ENCODE data around the gene CCDC172.
"Not testable (repeated sequence)": the region's sequence is repeated elsewhere in the genome, so short reads cannot be mapped to it uniquely, and the experiment has no call there.

The CCDC172 gene

DNA sequence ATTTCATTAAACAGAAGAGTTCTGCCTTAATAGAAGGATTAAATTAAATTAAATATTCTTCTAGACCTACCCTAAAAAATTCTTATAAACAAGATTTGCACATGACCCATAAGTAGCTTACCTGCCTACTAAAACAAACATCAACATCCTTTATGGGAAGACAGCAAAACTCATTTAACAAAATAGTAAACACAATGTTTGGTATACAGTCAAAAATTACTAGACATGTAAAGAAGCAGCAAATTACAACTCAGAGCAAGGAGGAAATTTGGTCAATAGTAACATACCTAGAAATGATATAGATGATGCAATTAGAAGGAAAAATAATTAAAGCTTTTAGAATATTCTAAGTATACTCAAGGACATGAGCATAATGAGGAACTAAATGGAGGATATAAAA is 27.9 kb downstream of the CCDC172 start:
- no peak for DNase-seq

DNA sequence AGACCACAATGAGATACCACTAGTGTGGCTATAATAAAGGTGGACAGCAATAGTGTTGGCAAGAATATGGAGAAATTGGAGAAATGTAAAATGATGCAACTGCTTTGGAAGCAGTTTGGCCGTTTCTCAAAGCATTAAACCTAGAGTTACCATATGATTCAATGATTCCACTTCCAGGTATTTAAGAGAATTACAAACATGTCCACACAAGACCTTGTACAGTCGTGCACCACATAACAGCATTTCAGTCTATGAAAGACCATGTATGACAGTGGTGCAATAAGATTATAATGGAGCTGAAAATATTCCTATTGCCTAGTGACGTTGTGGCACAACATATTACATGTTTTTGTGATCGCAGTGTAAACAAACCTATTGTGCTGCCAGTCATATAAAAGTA is 29.6 kb downstream of the CCDC172 start:
- no peak for DNase-seq

DNA sequence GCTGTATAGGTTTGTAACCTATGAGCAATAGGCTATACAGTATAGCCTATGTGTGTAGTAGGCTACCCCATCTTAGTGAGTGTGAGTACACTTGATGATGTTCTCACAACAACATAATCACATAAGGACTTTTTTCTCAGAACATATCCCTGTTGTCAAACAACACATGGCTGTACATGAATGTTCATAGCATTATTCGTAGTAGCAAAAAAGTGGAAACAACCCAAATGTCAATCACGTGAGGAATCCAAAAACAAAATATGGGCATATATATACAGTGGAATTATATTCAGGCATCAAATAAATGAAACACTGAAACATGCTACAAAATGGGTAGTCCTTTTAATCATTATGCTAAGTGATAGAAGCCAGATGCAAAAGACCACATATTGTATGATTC is 31.1 kb downstream of the CCDC172 start:
- DNase-seq: no peak

DNA sequence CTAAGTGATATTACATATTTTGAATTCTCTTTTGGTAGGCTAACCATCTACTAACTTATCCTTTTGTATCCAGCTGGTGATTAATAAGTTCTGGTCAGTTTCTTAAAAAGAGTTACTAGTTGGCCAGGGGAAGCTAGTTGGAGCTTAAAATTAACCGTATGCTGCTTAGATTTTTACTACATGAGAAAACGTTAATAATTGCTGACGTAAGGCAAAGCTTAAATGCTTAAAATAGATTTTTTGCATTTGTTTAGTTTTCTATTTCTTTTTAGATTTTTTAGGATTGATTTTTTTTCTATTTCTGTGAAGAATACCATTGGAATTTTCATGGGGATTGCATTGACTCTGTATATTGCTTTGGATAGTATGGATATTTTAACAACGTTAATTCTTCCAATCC is 32.6 kb downstream of the CCDC172 start:
- no peak for DNase-seq

DNA sequence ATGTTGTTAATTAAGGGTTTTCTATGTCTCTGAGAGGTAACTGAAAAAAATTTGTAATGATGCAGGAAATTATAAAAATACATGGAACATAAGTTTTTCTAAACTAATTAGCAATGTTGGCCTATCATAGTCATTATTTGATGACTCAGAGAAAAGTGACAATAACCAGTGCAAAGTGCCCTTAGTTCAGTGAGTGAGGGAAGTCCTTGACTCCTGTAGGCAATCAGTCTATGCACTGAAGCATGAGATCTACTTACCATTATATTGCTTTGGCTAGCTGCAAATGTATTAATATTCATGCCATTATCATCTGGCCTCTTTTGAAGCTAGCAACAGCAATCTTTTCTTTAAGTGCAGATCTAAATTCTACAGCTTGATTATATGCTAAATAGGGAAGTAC is 40.6 kb downstream of the CCDC172 start:
- DNase-seq: no peak

DNA sequence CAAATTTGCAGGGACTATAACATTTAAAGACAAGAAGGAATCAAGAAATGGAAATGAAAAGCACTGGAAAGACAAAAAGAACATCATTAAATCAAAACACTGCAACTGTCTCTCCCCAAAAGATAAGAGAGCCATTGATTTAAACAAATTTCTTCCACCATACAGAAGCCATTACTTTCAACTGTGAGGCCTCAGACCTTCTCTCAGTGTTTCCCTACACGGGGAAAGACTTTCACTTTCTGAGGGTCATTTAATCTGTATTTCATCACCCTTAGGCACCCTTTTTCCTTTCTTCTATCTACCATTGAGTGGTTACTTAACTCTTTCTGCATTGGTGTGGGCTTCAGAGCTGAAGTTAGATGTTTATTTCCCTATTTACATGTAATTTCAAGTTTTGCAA is 47.5 kb downstream of the CCDC172 start:
- DNase-seq: no peak

DNA sequence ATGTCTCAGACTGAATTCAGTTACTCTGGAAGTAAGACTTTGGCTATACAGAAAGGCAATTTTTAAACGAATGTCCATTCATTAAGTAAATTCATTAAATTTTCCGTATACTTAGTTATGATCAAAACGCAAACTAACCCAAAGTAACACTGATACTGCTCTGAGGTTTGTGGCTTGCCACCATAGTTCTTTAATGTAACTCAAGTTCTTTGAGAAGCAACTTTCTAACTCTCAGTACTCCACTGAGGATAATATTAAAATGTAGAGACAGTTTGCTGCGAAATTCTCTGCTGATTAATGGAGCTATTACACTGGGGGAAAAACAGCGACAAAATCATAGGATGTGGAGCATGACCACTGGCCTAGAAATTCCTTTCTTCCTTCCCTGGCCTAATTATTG is 58.0 kb downstream of the CCDC172 start:
- DNase-seq: no peak

DNA sequence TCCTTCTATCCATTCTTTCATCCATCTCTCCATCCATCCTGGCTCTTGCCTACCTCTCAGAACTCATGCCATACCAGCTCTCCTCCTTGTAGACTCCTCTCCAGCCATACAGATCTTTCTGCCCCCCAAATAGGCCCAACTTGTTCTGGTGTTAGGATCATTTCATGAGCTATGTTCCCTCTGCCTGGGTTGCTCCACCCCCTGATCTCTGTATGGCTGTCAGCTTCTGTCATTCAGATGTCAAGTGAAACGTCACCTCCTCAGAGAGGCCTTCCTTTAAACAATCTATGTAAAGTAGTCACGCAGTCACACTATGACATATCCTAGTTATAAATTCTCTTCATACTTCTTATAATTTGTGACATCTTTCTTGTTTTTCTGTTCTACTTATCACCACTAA is 61.1 kb downstream of the CCDC172 start:
- no peak for DNase-seq

DNA sequence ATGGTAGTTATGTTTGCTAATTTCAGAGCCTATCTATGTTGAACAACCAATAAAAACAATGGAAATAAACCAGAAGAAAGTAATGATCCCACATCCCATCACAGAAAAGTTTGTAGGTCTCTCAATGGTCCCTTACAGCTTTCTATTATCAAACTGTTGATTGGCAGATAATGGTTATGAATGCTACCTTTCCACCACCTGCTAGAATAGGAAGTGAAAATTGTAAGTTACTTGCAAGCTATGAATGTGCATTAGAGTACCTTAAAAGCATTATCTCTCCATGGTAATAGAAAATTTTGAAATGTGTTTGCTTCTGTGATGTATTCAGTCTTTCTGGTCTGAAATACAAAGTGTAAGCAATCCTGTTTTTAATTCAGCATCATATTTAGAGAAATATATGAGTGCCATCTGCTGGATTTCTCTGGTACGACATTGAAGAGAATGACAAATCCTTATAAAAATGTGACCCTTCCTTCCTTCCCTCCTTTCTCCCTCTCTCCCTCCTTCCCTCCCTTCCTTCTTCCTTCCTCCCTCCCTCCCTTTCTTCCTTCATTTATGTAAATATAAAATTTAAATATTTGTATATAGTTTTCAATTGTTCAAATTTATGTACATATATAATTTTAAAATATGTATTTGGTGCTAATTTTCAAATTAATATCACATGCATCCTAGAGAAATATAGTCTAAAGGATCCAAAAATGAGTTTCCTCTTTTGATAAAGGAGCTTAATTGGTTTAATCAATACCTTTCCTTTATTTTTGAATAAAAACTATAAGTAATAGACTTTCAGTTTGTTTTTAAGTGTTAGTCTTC is 62.0 kb downstream of the CCDC172 start:
- no peak for DNase-seq

DNA sequence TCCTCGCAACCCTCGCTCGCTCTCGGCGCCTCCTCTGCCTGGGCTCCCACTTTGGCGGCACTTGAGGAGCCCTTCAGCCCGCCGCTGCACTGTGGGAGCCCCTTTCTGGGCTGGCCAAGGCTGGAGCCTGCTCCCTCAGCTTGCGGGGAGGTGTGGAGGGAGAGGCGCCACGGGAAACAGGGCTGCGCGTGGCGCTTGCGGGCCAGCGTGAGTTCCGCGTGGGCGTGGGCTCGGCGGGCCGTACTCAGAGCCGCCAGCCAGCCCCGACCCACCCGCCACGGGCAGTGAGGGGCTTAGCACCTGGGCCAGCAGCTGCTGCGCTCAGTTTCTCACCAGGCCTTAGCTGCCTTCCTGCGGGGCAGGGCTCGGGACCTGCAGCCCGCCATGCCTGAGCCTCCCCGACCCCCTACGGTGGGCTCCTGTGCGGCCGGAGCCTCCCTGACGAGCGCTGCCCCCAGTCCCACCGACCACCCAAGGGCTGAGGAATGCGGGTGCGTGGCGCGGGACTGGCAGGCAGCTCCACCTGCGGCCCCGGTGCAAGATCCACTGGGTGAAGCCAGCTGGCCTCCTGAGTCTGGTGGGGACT is 69.1 kb downstream of the CCDC172 start:
- not testable (repeated sequence) for DNase-seq

DNA sequence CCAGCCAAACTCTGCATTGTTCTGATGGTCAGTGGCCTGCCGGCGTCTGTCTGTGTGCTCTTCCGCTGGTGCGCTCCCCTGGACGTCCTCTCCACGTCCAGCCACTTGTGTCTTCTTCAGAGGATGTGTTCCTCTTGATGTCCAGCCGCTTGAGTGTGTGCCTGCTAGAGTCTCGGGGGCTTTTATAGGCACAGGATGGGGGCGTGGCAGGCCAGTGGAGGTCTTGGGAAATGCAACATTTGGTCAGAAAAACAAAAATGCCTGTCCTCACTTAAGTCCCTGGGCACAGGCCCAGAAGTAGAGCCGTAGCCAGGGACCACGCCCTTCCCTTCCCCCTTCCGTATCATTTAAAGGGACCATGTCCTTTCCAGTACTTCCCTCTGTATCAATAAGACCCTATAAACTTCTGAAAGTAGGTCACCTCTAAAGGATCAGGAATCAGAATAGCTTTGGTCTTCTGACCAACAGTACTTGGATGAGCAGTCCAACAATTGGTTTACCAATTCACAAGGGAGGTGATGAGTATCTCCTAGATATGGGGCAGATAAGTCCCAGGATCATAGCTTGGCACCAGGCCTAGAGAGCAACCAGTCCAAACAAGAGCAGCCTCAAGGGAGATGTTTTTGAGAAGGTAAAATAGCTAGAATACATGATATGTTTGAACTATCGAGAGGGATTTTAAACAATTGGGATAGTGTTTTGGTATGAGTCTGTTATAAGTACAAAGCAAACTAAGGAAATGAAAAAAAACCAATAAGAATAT is 71.2 kb downstream of the CCDC172 start:
- DNase-seq: no peak

DNA sequence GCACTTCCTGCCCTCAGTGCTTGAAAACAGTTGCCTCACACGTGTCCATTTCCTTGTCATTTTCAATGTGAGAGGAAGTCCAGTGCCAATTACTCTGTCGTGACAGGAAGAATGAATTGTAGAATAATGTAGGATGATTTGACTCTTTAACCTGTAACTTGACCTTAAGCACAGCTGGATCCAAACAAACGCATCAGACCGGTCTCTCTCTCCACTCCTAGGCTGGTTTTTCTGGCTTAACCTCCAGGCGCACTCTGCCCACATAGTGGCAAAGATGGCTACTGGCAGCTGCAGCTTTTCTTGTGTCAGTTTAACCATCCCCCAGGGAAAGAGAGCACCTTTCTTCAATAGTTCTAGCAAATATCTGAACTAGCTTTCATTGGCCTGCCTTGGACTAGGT is 74.0 kb downstream of the CCDC172 start:
- no peak for DNase-seq

DNA sequence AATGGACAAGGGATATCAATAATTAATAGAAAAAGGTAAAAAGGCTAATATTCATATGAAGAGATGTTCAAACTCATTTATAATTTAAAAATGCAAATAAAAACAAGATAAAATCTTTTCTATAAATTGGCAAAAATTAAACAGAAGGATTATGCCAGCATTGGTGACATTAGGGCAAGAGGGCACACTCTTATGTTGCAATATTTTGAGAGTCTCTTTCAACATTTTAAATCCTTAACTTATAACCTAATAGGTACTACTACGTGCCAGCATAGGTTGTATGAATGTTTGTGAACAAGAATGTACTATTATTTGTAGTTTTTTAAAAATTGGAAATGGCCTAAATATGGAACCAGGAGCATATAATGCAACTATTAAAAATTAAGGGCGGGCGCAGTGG is 78.6 kb downstream of the CCDC172 start:
- DNase-seq: no peak

DNA sequence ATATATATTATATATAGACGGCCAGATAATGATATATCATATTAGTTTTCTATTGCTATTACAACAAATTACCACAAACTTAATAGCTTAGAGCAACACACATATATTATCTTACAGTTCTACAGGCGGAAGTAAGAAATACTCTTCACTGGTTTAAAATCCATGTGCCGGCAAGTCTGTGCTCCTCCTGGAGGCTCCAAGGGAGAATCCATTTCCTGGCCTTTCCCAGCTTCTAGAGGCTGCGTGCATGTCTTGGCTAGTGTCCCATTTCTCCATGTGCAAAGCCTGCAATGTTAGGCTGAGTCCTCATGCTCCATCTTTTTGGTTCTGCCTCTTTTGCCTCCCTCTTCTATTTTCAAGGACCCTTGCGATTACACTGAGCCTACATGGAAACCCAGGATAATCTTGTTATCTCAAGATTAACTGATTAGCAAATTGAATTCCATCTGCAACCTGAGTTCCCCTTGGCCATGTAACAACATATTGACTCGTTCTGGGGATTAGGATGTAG is 79.5 kb downstream of the CCDC172 start:
- no peak for DNase-seq

DNA sequence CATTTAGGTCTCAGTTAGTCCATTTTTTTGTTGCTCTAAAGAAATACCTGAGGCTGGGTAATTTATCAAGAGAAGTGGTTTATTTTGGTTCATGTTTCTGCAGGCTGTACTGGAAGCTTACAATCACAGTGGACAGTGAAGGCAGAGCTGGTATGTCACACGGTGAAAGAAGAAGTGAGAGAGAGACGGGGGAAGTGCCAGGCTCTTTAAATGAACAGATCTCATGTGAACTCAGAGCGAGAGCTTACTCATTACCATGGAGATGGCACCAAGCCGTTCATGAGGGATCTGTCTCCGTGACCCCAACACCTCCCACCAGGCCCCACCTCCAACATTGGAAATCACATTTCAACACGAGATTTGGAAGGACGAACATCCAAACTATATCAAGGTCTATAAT is 84.5 kb downstream of the CCDC172 start:
- no peak for DNase-seq

DNA sequence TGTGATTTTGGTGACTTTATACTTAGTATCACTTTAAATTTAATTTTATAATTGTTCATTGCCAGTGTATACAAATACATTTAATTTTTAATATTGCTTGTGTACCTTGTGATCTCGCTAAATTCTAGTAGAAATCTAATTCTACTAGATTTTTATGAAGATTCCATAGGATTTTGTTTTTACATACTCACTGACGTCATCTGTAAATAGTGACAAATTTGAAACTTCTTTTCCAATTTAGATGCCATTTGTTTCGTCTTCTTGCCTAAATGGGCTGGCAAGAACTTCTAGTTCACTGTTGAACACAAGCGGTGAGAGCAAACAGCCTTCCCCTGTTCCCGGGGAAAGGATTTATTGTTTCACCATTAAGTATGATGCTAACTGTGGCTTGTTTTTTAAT is 86.1 kb downstream of the CCDC172 start:
- DNase-seq: no peak

DNA sequence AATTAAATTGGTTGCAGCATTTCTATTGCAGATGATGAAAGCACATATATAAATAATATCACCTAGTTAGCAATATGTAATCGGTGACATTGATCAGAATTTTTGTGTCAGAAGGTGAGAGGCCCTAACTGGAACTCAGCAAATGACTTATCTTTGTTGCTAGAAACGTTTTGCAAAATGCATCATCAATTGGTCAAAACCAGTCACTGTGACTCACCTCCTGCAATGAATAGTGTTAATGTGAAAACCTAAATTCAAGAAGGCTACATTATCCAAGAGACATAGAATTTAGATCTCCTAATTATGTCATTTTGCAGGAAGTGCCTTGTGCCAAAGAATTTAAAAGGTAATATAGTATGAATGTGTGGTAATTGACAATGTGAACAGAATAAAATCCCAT is 93.6 kb downstream of the CCDC172 start:
- DNase-seq: no peak

DNA sequence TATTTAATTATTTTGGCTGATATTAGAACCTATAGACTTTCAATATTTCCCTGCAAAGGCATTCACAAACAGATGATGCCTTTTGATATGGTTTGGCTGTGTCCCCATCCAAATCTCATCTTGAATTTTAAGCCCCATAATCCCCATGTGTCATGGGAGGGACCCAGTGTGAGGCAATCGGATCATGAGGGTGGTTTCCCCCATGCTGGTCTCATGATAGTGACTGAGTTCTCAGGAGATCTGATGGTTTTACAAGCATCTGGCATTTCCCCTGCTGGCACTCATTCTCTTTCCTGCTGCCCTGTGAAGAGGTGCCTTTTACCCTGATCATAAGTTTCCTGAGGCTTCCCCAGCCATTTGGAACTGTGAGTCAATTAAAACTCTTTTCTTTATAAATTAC is 94.1 kb downstream of the CCDC172 start:
- DNase-seq: no peak

DNA sequence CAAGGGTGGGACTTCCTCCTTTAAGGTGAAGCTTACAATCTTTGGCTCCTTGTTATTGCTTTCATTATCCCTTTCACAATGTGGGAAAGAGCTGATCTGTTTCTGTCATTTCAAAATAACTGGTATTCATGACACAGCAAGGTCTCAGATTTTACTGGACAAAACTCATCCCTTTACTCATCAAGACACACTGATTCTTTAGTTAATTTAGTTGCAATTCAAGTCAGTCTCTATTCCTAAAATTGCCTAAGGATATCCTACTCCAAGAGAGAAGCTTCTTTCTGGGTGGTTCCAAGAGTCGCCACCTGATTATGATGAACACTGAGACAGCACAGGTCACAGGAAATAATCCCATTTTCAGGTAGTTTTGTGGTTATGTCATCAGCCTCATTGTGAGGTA is 97.6 kb downstream of the CCDC172 start:
- no peak for DNase-seq

DNA sequence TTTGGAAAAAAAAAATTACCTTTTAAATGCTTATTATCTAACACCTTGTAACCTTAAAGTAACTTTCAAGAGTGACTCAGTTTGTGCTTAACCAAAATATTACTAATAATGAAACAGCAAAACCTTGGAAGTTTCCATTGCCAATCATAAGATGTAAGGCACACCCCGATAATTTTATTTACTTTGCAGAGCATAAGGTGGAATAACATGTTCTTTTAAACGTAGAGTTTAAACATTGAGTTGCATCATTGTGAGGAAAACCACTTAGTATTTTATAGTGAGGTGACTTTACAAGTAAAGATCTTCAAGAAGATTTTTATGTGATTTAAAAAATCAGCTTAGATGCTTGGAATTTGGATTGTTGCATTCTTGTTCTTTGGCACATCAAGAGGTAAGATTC is 103.4 kb downstream of the CCDC172 start, which contains the start of gene PNLIPRP3:
PNLIPRP3 (plus strand) TSS at position 177 of the 400 bp plus-strand sequence; CDS start at position 343, 166 bp downstream.
- no peak for DNase-seq

DNA sequence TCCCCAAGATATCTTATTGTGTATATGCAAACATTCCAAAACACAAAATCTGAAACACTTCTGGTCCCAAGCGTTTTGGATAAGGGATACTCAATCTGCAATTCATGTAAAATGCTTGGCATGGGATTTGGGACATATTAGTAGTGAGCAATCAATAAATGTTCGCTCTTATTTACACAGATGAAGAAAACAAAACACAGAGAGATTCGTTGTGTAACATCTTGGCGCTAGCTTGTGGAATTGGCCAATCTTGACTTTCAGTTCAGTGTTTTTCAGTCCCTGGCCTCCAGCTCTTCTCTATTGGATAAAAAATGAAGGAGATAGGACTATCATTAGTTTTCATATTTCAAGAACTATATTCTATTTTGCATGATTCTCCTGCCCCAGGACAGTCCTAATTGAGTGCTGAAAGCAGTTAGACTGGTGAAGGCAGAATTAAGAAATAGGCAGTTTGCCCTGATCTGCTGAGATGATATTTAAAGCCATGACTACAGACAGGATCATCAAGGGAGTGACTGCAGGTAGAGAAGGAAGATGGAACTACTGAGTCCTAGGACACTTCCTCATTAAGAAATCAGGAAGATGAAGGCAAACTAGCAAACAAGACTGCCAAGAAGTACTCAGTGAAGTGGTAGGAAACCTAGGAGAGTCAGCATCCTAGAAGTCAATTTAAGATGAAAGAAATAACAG is 105.2 kb downstream of the CCDC172 start:
- no peak for DNase-seq

All from right hindlimb (tissue), 1 donor.